GM12878 (cell line): ENCODE measurements around the gene FGFR1OP2. TPM values are rescaled to one million over a fixed set of nuclear protein-coding genes. Genes with fewer than 3 reads are reported as not detected.

ENCODE experiments used
- ATAC-seq: fragments of 200-7000 bp; cut with Tn5 transposase; 3 replicates; pipeline ENCODE4 v1.9.1; 2020; ENCODE audit warnings: mild to moderate bottlenecking, moderate library complexity
- BruUV-seq: library from RNA; stranded (reverse); fragments of 400-500 nt; replicated peaks from 2 replicates; lab custom pipeline; 2021; lab: Mats Ljungman, UMichigan
- CTCF ChIA-PET: fragments of 300-600 bp; sonication (Branson Sonifier 250); formaldehyde crosslinking; extraction: SDS; loops from one replicate; lab custom pipeline; 2021; ENCODE audit warnings: inconsistent platforms; lab: Yijun Ruan, JAX
- POLR2A ChIA-PET: fragments of 350-600 bp; formaldehyde crosslinking; extraction: SDS; loops from one replicate; lab custom pipeline; 2021; ENCODE audit warnings: inconsistent platforms; lab: Charles Lee
- RAD21 ChIA-PET: fragments of 300-600 bp; sonication (Branson Sonifier 250); formaldehyde crosslinking; loops from one replicate; lab custom pipeline; 2023; ENCODE audit warnings: antibody characterized with exemption; ENCODE audit not compliant: unreplicated experiment; lab: Charles Lee
- SMC1A ChIA-PET: fragments of 300-600 bp; sonication (Branson Sonifier 250); formaldehyde crosslinking; loops from one replicate; lab custom pipeline; 2023; ENCODE audit not compliant: unreplicated experiment, uncharacterized antibody; lab: Charles Lee
- DNase-seq: peaks from one replicate; pipeline ENCODE4 v3.0.0-alpha.2; 2011; ENCODE audit warnings: low read depth, low spot score
- FAIRE-seq: peaks from 3 replicates; lab custom pipeline; 2011; peaks lifted over from hg19 to GRCh38; lab: Jason Lieb, UNC
- H2AFZ ChIP-seq: 2 replicates; pipeline ENCODE4 v1.6.0; 2011; ENCODE audit warnings: low read depth, low read length, control low read depth; ENCODE audit not compliant: control insufficient read depth
- H3K27ac ChIP-seq: 2 replicates; pipeline ENCODE4 v1.5.1; 2011; ENCODE audit warnings: control low read depth; ENCODE audit not compliant: control insufficient read depth, insufficient read depth
- H3K27me3 ChIP-seq, 2 experiments: replicated peaks in 1 of 2; 2 replicates each; pipeline versions ENCODE4 v1.6.0 to v1.6.1; 2011; ENCODE audit warnings: low read length in 1 of 2; ENCODE audit not compliant: control insufficient read depth in 2 of 2, insufficient read depth in 2 of 2
- H3K36me3 ChIP-seq, 2 experiments: 2 replicates each; pipeline ENCODE4 v1.5.1; 2011; ENCODE audit warnings: low read length in 1 of 2; ENCODE audit not compliant: control insufficient read depth in 2 of 2, insufficient read depth in 2 of 2
- H3K4me1 ChIP-seq: 2 replicates; pipeline ENCODE4 v1.6.1; 2011; ENCODE audit warnings: mild to moderate bottlenecking, low read length, moderate library complexity, mixed read lengths; ENCODE audit not compliant: control insufficient read depth, insufficient read depth
- H3K4me2 ChIP-seq: 2 replicates; pipeline ENCODE4 v1.6.0; 2011; ENCODE audit warnings: control low read depth; ENCODE audit not compliant: control insufficient read depth, insufficient read depth
- H3K4me3 ChIP-seq: fragments of 200-600 bp; sonication (generic); 2 replicates; pipeline ENCODE4 v1.5.1; 2016
- H3K79me2 ChIP-seq: 2 replicates; pipeline ENCODE4 v1.6.0; 2011; ENCODE audit warnings: low read length; ENCODE audit not compliant: control insufficient read depth, insufficient read depth
- H3K9ac ChIP-seq: 2 replicates; pipeline ENCODE4 v1.8.0; 2011; ENCODE audit warnings: low read length, control low read depth, mixed read lengths; ENCODE audit not compliant: control insufficient read depth, insufficient read depth
- H3K9me3 ChIP-seq: replicated peaks from 3 replicates; pipeline ENCODE4 v1.5.1; 2011; ENCODE audit warnings: mild to moderate bottlenecking, low read length; ENCODE audit not compliant: control insufficient read depth, insufficient read depth
- H4K20me1 ChIP-seq: 2 replicates; pipeline ENCODE4 v1.6.0; 2011; ENCODE audit not compliant: control insufficient read depth, insufficient read depth
- BACH1 ChIP-seq: fragments of 450-650 bp; IDR thresholded peaks from 2 replicates; pipeline ENCODE4 v1.6.1; 2017; ENCODE audit warnings: mild to moderate bottlenecking, borderline replicate concordance
- CHD2 ChIP-seq: IDR thresholded peaks from 2 replicates; pipeline ENCODE4 v1.6.1; 2011; ENCODE audit warnings: low read depth, low read length, improper control_type of control experiment, borderline replicate concordance
- FOXK2 ChIP-seq: fragments of 450-650 bp; IDR thresholded peaks from 2 replicates; pipeline ENCODE4 v1.6.1; 2017; ENCODE audit warnings: mild to moderate bottlenecking, moderate library complexity
- KDM1A ChIP-seq: fragments of 200-600 bp; sonication (generic); IDR thresholded peaks from 2 replicates; pipeline ENCODE4 v1.6.1; 2016; ENCODE audit warnings: borderline replicate concordance
- MLLT1 ChIP-seq: fragments of 450-650 bp; IDR thresholded peaks from 2 replicates; pipeline ENCODE4 v1.6.1; 2016; ENCODE audit warnings: mild to moderate bottlenecking
- MTA3 ChIP-seq: IDR thresholded peaks from 2 replicates; pipeline ENCODE4 v1.6.1; 2012; ENCODE audit warnings: low read length, inconsistent platforms, borderline replicate concordance
- NFXL1 ChIP-seq: fragments of 450-650 bp; IDR thresholded peaks from 2 replicates; pipeline ENCODE4 v1.6.1; 2017; ENCODE audit warnings: antibody characterized with exemption, mild to moderate bottlenecking, borderline replicate concordance
- PAX8 ChIP-seq: fragments of 450-650 bp; IDR thresholded peaks from 2 replicates; pipeline ENCODE4 v1.6.1; 2017; ENCODE audit warnings: mild to moderate bottlenecking, moderate library complexity
- POLR2A ChIP-seq: IDR thresholded peaks from 2 replicates; pipeline ENCODE4 v1.6.1; 2011; ENCODE audit warnings: low read depth, mild to moderate bottlenecking, low read length
- POU2F2 ChIP-seq: IDR thresholded peaks from 3 replicates; pipeline ENCODE4 v1.6.1; 2011; ENCODE audit warnings: low read depth, mild to moderate bottlenecking, low read length, borderline replicate concordance
- TCF3 ChIP-seq: IDR thresholded peaks from 2 replicates; pipeline ENCODE4 v1.6.1; 2012; ENCODE audit warnings: low read depth, mild to moderate bottlenecking, low read length, borderline replicate concordance; ENCODE audit not compliant: insufficient read depth
- ZNF592 ChIP-seq: fragments of 450-650 bp; IDR thresholded peaks from 2 replicates; pipeline ENCODE4 v1.6.1; 2017; ENCODE audit warnings: mild to moderate bottlenecking, moderate library complexity
- WGBS: methylation state at CpG from one replicate; pipeline ENCODE4 v1.1.6; 2016; ENCODE audit warnings: low lambda C conversion rate; ENCODE audit not compliant: insufficient replicate concordance, insufficient coverage; ENCODE audit errors: missing lambda C conversion rate; 5-methylcytosine and 5-hydroxymethylcytosine counted together
- in situ Hi-C: fragments of 300-500 bp; cut with MboI; formaldehyde crosslinking; loops from 9 replicates; pipeline ENCODE4 v1.14.3; 2018; ENCODE audit warnings: mixed read lengths
- intact Hi-C: fragments of 100-400 bp; cut with micrococcal nuclease; formaldehyde crosslinking; loops from one replicate; pipeline ENCODE4 v1.14.2; 2022; ENCODE audit not compliant: unreplicated experiment
- polyA plus RNA-seq, 11 experiments: library from polyadenylated mRNA; depleted of rRNA in 4 of 11; unstranded in 6 of 11; stranded (reverse) in 5 of 11; fragments of >200 nt; fragmentation: Nextera tagmentation in 4 of 11; fragmentation: Illumina TruSeq in 1 of 11; extraction: Ambion mirVana in 4 of 11; extraction: Trizol in 1 of 11; gene quantifications; 1 replicate in 1 of 11; 2 replicates in 10 of 11; pipeline versions ENCODE4 v1.2.1 to v1.2.3, GENCODE V29; 2011 to 2016; ENCODE audit warnings: inconsistent platforms in 2 of 11, missing spikeins in 2 of 11, low read depth in 1 of 11
- total RNA-seq, 4 experiments: library from RNA; depleted of rRNA in 3 of 4; stranded (reverse); fragments of >200 nt in 3 of 4; fragmentation: Illumina TruSeq in 1 of 4; extraction: Trizol in 1 of 4; gene quantifications; 2 replicates each; pipeline versions ENCODE4 v1.2.1 to v1.2.3, GENCODE V29; 2013 to 2021
- TF ChIP-seq, protein P1 (sequence below): IDR thresholded peaks from 2 replicates; pipeline ENCODE4 v1.6.1; 2012; ENCODE audit warnings: low read depth, low read length, improper control_type of control experiment
- TF ChIP-seq, protein P2 (sequence below): IDR thresholded peaks from 2 replicates; pipeline ENCODE4 v1.6.1; 2012; ENCODE audit warnings: low read depth, low read length, improper control_type of control experiment

Gene FGFR1OP2
- total and polyA plus RNA-seq, 10 of the 15 experiments (the other 5 are each of a cell fraction or from before 2014, with no cell fraction given) = 28.5 to 59.1 (median 38.3) TPM

- peak overlapping the region; percentile 99 for H3K4me3 ChIP-seq
- peaks cover 1% of the 10 kb centered on the region; the same call in 1 of the 3 replicates for H3K9me3 ChIP-seq
- SMC1A ChIA-PET = interaction anchor here (1.1 to 2.0 kb wide), 2 partner anchors 31 to 73 kb away, joined by 5 to 13 read pairs; no protein-coding TSS in a partner anchor
- no peak overlapping the region for H2AFZ ChIP-seq
- peaks cover 8% of the 10 kb centered on the region for H3K4me1 ChIP-seq
- POLR2A ChIA-PET = interaction anchor here (1.2 kb wide), 1 partner anchor 71 kb away, joined by 5 read pairs; no protein-coding TSS in a partner anchor
- H3K4me2 ChIP-seq = peak overlapping the region; percentile 86
- no peaks in the 10 kb centered on the region for H4K20me1 ChIP-seq
- FAIRE-seq = no peak
- no peaks in the 10 kb centered on the region for H3K36me3 ChIP-seq
- H3K27me3 ChIP-seq = no peaks in the 10 kb centered on the region
- peak; percentile 34 for ATAC-seq
- peaks cover 100% of the 10 kb centered on the region for H3K79me2 ChIP-seq
- intact Hi-C loops = loop anchor here (2.0 to 10.0 kb wide), 3 partner anchors 75 to 305 kb away; partner anchors contain the start of genes STK38L and TM7SF3
- in situ Hi-C loops = no loop called here
- WGBS = 0% methylated on average over 1 of the region's 1 CpG
- H3K9ac ChIP-seq = peak overlapping the region; percentile 51; the same call in 1 of the 2 replicates
- CTCF ChIA-PET = interaction anchor here (0.6 to 0.7 kb wide), 2 partner anchors 61 to 75 kb away, joined by 3 to 4 read pairs; no protein-coding TSS in a partner anchor
- no TSS peak for BruUV-seq
- RAD21 ChIA-PET = no interaction called here
- peak overlapping the region; percentile 75; the same call in 1 of the 2 replicates for H3K27ac ChIP-seq
- DNase-seq = no peak
- TF ChIP-seq, protein P1, sequence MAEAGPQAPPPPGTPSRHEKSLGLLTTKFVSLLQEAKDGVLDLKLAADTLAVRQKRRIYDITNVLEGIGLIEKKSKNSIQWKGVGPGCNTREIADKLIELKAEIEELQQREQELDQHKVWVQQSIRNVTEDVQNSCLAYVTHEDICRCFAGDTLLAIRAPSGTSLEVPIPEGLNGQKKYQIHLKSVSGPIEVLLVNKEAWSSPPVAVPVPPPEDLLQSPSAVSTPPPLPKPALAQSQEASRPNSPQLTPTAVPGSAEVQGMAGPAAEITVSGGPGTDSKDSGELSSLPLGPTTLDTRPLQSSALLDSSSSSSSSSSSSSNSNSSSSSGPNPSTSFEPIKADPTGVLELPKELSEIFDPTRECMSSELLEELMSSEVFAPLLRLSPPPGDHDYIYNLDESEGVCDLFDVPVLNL = no peak
- TF ChIP-seq, protein P2, sequence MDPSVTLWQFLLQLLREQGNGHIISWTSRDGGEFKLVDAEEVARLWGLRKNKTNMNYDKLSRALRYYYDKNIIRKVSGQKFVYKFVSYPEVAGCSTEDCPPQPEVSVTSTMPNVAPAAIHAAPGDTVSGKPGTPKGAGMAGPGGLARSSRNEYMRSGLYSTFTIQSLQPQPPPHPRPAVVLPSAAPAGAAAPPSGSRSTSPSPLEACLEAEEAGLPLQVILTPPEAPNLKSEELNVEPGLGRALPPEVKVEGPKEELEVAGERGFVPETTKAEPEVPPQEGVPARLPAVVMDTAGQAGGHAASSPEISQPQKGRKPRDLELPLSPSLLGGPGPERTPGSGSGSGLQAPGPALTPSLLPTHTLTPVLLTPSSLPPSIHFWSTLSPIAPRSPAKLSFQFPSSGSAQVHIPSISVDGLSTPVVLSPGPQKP = no peak
- TF ChIP-seq CHD2 (no peak), TCF3 (no peak), KDM1A (no peak), MTA3 (no peak), POLR2A (no peak), POU2F2 (no peak), FOXK2 (no peak), BACH1 (no peak), PAX8 (no peak), ZNF592 (no peak), MLLT1 (no peak), NFXL1 (no peak)
Observed at GRCh38 chr12:26939953-26940352, 1.7 kb downstream of the FGFR1OP2 start.
